GM18951 (cell line): ENCODE results near the gene OXGR1.

Experiments used
- POLR2A ChIP-seq: IDR thresholded peaks from 4 replicates; pipeline ENCODE4 v1.6.1; 2011; ENCODE audit warnings: mild to moderate bottlenecking; ENCODE audit not compliant: insufficient read length, insufficient read depth; ENCODE audit errors: extremely low read depth
- in situ Hi-C: fragments of 300-500 bp; cut with MboI; formaldehyde crosslinking; loops from one replicate; pipeline ENCODE4 v1.12.0; 2022; ENCODE audit warnings: low sequenced_read_pairs, mixed read lengths, inconsistent platforms; ENCODE audit not compliant: unreplicated experiment

OXGR1 gene

DNA sequence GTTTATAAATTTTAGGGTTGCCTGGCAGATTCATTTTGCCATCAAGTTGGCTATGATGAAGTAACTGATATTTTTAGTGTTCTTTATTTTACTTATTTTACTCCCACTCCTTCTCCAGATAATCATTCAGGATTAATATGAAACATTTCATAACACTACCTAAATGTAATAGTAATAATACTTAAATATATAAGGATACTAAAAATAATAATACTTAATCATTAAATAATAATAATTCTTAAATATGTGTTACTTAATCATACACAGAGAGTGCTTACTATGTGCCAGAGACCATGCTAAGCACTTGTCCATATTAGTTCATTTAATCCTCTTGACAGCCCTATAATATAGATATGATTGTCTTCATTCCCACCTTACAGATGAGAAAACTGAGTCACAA is 23.0 kb upstream of the OXGR1 start:
- TF ChIP-seq POLR2A, result no peak
- in situ Hi-C loops, result no loop called here

DNA sequence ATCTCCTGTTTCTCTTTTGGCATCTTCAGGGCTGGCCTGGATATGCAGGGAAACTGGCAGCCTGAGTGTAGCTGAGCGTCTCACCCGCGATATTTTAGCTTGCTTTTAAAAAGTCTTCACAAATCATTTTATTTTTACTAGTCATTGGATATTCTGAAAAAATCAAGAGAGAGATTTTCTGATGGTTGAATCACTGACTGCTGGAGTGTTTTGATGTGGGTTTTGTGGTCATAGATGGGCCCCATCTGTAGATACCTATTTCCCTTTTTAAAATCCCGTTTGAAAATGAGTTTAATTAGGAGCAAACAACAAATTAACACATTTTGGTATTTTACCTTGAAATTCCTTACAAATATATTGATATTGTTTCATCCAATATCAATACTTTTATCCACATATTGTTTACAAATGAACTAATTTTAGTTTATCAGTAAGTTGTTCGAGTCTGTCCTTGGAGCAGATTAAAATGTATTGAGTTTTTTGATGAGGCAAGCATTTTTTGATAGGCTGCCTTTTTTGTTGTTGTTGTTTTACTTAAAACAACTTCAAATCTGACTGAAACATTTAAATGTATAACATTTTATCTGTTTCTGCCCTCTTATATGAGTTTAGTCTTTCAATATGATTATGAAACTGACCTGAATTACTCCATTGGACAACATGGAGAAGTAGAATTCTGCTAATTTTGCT is 21.5 kb upstream of the OXGR1 start:
- in situ Hi-C loops, result no loop called here
- TF ChIP-seq POLR2A, result no peak

DNA sequence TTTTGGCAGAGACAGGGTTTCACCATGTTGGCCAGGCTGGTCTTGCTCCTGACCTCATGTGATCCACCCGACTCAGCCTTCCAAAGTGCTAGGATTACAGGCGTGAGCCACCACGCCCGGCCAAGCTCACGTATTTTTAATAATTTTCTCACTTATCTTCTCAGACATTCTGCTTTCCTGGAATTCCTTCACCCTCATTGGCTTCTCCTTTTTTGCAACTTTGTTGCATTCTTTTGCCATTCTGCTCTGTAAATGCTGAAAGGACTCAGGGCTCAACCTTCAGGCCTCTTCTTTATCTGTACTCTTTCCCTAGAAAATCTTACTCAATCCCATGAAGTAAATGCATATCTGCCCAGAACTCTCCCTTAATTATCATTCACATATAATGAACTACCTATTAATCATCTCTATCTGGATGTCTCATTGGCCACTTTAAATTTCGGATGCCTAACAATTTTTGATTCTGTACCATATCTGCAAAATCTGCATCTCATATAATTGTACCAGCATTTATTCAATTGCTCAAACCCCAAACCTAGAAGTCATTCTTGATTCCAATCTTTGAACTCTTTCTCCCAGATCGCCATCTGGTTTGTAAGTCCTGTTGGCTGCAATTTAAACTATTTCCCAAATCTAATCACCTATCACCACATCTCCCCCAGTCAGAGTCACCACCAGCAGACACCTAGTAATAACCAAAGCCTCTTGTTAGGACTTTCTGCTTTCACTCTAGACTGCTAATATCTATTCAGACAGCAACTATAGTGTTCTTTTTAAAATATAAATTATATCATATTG is 18.2 kb upstream of the OXGR1 start:
- in situ Hi-C loops, result no loop called here

DNA sequence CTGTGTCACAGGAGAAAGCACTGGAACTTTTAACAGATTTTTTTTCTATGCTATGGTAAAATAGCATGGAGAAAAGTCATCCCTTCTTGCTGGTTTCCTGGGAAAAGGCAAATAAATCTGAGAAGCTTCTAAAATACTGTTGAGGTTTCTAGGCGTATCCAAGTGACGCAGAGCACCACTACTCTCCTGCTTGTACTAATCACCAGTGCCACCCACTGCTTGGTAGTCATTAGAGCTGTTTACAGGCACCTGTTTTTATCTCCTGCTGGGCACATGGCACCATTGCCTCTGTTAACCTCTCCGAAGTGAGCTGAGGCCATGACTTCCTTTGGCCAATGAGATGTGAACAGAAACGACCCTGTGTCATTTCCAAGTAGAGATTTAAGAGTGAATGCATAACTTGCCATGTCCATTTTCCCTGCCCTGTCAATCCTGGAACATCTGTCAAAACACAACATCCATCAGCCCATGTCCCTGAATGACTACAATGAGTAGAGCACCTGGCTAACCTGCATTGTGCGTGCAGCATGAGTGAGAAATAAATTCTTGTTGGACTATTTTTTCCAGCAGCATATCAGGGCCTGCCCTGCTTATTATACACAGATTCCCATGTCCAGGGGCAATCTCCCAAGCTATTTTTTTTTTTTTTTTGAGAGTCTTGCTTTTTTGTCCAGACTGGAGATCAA is 17.3 kb upstream of the OXGR1 start:
- in situ Hi-C loops, result no loop called here
- no peak for TF ChIP-seq POLR2A

More for the DNA sequence above, 18.2 kb upstream of the OXGR1 start:
- no peak for TF ChIP-seq POLR2A

DNA sequence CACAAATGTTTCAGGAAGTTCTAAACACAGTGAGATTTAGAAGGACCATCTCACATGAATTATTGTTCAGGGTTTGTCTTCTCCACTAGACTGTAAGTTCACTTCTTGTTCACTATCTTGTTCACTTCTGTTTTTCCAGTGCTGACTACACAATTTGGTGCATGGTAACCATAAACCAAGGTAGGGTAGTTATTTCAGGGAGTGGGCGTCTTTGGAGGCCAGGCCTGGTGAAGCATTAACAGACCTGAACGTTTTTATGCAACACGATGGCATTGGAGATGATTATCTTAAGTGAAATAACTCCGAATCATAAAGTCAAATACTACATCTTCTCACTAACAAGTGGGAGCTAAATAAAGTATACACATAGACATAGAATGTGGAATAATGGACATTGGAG is 14.4 kb upstream of the OXGR1 start:
- TF ChIP-seq POLR2A, result no peak
- in situ Hi-C loops, result no loop called here

DNA sequence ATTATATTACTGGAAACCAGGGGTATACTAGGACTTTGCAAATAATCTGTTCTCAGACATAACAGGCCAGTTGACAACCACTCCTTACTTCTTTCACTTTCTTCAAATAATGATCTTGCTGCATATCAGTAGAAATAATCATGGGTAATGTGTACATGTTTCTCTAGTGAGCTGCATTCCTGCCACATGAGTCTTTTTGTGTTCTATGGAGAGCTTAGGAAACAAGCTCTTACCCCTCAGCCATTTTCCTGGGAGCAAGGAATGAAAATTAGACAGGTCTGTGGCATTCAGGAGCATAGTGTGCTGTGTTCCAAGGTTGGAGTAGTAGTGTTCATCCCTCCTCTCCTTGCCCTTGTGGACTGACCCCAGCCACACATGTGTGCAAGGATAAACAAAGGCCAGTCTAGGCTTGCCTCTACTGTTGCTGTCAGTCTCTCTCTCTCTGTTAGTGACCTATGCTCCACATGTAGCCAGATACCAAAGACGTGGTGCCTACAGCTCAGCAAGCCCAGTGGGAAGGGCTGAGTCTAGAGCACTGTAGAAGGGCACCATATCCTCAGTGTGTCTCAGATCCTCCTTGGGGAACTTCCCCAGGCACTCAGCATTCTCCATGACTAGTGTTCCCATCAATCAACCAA is 11.5 kb upstream of the OXGR1 start:
- no peak for TF ChIP-seq POLR2A
- in situ Hi-C loops, result no loop called here

DNA sequence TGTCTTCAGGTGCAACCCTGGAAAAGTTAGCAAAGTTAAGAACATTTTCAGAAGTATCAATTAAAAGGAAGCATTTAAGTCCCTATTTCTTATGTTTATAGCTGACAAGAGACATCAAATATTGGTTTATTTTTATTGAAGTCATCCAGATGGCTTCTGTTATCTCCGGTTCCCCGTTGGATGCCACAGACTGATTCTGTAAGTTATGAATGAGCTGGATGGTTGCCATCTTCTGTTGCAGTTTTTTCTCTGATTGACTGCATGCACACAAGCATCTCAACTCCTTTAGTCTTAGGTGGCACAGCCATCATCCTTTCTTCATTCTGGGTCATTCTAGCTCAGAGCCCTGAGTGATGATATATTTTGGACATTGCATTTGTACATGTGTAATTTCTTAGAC is 10.6 kb upstream of the OXGR1 start:
- in situ Hi-C loops, result no loop called here
- TF ChIP-seq POLR2A, result no peak

DNA sequence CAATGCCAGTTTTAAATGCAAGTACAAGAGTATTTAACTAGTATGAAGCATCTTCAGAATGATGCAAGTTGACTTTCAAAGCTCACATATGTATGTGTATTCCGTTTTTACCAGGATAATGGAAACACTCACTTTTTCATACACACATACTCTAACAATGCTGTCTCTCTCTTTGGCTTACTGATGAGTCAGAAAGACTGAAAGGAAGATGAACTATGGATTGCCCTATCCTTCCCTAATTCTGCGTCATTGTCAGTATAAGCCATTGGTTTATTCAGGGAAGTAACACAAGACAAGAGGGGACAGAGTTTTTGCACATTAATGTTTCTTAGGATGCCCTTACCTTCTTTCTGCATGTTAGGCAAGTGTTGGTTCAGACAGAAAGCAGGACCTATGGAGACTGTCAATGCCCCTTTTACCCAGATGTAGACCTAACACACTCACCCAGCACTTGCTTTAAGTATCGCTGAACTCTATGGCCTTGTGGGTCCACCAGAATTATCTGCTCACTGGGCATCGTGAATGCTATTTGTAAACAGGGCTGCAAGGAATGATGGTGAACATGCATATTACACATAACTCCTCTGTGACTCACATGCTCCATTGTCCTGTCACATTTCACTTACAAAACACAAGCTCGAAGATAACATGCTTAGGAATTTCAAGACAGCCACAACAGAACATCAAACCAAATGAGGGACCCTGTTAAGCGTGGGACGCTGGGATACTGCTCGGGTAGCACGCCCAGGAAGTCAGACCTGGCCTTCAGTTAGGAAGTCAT is 10.0 kb upstream of the OXGR1 start:
- in situ Hi-C loops, result no loop called here
- no peak for TF ChIP-seq POLR2A

DNA sequence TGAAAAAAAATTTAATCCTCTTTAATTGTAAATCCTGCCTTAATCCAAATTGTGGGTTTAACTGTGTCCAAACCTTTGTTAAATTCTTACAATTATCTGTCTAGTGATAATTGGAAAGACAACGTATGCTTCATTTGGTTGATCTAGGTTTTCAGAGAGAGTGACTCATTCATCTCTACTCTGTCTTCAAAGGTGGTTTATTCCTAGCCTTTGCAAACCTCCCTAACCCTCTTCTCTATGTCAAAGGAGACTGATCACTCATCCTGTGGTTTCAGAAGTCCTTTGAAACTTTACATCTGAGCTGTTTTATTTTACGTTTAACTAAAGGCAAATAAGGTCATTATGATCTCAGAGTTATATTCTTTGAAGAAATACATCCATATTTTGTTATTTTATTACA is 8.8 kb upstream of the OXGR1 start:
- in situ Hi-C loops, result no loop called here

DNA sequence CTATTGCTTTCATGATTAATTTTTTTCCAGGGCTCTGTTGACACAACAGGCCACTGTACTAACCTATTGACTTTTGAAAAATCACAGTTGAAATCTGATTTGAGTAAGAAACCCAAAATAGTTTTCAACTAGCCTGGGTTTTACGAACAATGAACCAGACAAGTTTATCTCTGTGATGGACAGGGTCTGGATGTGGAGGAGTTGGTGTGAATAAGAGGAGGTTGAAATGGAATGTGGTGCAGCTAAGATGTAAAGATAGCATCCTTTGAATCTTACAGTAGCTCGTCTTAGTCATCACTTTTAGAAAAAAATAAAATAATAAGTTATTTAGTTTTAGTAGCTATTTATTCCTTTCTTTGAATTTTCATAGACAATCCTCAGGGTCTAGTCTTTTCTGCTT is 8.3 kb upstream of the OXGR1 start:
- TF ChIP-seq POLR2A, result no peak
- in situ Hi-C loops, result no loop called here

More for the DNA sequence above, 8.8 kb upstream of the OXGR1 start:
- no peak for TF ChIP-seq POLR2A

DNA sequence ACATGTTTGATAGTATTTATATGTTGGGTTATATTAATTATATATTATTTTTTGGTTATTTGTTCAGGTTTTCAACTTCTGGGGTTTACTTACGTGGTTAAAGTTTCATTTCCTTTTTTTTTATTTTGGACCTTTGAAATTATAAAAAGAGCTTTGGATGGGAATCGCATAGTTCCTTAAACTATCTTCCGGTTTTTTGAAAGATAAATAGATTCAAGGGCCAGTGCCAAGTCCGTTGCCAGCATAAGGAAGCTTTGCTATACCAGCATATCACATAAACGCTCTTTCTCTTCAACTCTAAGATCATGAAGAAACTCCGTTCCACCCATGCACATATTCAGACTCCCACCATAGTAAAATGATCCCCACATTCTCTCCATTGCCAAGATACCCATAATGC is 7.4 kb upstream of the OXGR1 start:
- in situ Hi-C loops, result no loop called here
- no peak for TF ChIP-seq POLR2A

DNA sequence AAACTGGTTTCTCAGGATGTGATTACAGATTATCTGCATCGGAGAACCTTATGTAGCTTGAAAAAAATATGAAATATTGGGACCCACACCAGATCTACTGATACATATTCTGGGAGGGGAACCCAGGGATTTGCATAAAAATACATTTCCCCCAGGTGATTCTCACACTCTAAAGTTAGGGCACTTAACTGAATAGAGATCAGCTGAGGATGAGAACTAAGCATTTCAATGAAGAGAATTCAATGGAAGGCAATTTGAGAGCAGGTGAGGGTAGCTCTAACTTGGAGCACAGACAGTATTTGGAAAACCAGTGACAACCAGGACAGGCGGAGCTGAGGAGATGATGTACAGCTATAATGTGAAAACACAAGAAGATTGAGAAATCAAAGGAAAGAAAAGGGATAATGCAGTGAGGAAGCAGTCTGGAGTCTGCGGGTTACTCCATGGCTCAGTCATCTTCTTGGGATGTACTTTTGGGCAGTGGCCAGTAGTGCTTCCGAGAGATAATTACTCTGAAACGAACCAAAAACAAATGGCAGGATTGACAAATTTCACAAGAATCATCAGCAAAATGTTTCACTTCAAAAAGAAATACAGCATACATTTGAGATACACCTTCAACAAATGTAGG is 6.1 kb upstream of the OXGR1 start:
- no peak for TF ChIP-seq POLR2A
- in situ Hi-C loops, result no loop called here
